Osteoblast (primary cell): ENCODE measurements around the gene SCD. TPM values are rescaled to one million over a fixed set of nuclear protein-coding genes. Genes with fewer than 3 reads are reported as not detected.

Experiments
- DNase-seq: peaks from one replicate; pipeline ENCODE4 v3.0.0; 2011; ENCODE audit warnings: low spot score, mixed read lengths; ENCODE audit not compliant: insufficient read length; ENCODE audit errors: missing footprints
- H2AFZ ChIP-seq: 2 replicates; pipeline ENCODE4 v1.6.0; 2011; ENCODE audit warnings: mild to moderate bottlenecking, low read length
- H3K27ac ChIP-seq: 2 replicates; pipeline ENCODE4 v1.5.1; 2011; ENCODE audit warnings: mild to moderate bottlenecking, low read depth, low read length, moderate library complexity
- H3K27me3 ChIP-seq: 2 replicates; pipeline ENCODE4 v1.6.0; 2012; ENCODE audit warnings: mild to moderate bottlenecking, control low read depth, inconsistent platforms, low read length, moderate library complexity; ENCODE audit not compliant: insufficient read depth
- H3K36me3 ChIP-seq: 2 replicates; pipeline ENCODE4 v1.5.1; 2011; ENCODE audit warnings: mild to moderate bottlenecking, low read length, control low read depth, moderate library complexity; ENCODE audit not compliant: insufficient read depth
- H3K4me1 ChIP-seq: 2 replicates; pipeline ENCODE4 v1.5.1; 2011; ENCODE audit warnings: mild to moderate bottlenecking, low read length, control low read depth, moderate library complexity; ENCODE audit not compliant: insufficient read depth
- H3K4me2 ChIP-seq: 2 replicates; pipeline ENCODE4 v1.6.0; 2011; ENCODE audit warnings: mild to moderate bottlenecking, low read length; ENCODE audit not compliant: insufficient read depth
- H3K4me3 ChIP-seq: fragments of 200-600 bp; sonication (generic); 3 replicates; pipeline ENCODE4 v1.5.1; 2012; ENCODE audit warnings: mild to moderate bottlenecking, low read length, inconsistent platforms; ENCODE audit not compliant: insufficient read depth
- H3K79me2 ChIP-seq: 2 replicates; pipeline ENCODE4 v1.6.0; 2012; ENCODE audit warnings: mild to moderate bottlenecking, low read length, control low read depth, inconsistent platforms; ENCODE audit not compliant: insufficient read depth
- H3K9me3 ChIP-seq: 2 replicates; pipeline ENCODE4 v1.5.1; 2011; ENCODE audit warnings: low read depth, low read length, control low read depth
- H4K20me1 ChIP-seq: 2 replicates; pipeline ENCODE4 v1.6.0; 2012; ENCODE audit warnings: mild to moderate bottlenecking, low read length, control low read depth; ENCODE audit not compliant: insufficient read depth
- total RNA-seq: library from RNA; depleted of rRNA; stranded (reverse); fragments of >200 nt; gene quantifications from 2 replicates; pipeline ENCODE4 v1.2.3, GENCODE V29; 2012
- TF ChIP-seq, protein P1 (sequence below): IDR thresholded peaks from 2 replicates; pipeline ENCODE4 v1.5.1; 2011; ENCODE audit warnings: mild to moderate bottlenecking, low read depth, low read length, moderate library complexity; ENCODE audit errors: extremely low read depth

The SCD gene
- total RNA-seq, 1 donor, result 672 TPM

GRCh38 chr10:100377830-100378229 is 30.8 kb downstream of the SCD start:
- Histone ChIP-seq H3K27ac (no peak overlapping the region), H3K79me2 (no peaks in the 10 kb centered on the region), H2AFZ (no peak overlapping the region), H3K4me3 (no peak overlapping the region), H3K9me3 (no peaks in the 10 kb centered on the region), H3K27me3 (no peaks in the 10 kb centered on the region), H3K36me3 (no peaks in the 10 kb centered on the region), H3K4me1 (peaks cover 14% of the 10 kb centered on the region), H4K20me1 (no peaks in the 10 kb centered on the region), H3K4me2 (no peak overlapping the region)
- no peak for DNase-seq
- TF ChIP-seq, protein P1, sequence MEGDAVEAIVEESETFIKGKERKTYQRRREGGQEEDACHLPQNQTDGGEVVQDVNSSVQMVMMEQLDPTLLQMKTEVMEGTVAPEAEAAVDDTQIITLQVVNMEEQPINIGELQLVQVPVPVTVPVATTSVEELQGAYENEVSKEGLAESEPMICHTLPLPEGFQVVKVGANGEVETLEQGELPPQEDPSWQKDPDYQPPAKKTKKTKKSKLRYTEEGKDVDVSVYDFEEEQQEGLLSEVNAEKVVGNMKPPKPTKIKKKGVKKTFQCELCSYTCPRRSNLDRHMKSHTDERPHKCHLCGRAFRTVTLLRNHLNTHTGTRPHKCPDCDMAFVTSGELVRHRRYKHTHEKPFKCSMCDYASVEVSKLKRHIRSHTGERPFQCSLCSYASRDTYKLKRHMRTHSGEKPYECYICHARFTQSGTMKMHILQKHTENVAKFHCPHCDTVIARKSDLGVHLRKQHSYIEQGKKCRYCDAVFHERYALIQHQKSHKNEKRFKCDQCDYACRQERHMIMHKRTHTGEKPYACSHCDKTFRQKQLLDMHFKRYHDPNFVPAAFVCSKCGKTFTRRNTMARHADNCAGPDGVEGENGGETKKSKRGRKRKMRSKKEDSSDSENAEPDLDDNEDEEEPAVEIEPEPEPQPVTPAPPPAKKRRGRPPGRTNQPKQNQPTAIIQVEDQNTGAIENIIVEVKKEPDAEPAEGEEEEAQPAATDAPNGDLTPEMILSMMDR, result no peak

GRCh38 chr10:100380400-100380799 is 33.4 kb downstream of the SCD start:
- Histone ChIP-seq H2AFZ (no peak overlapping the region), H3K9me3 (no peaks in the 10 kb centered on the region), H3K4me3 (no peak overlapping the region), H3K27me3 (no peaks in the 10 kb centered on the region), H4K20me1 (no peaks in the 10 kb centered on the region), H3K4me1 (no peaks in the 10 kb centered on the region), H3K36me3 (no peaks in the 10 kb centered on the region), H3K79me2 (no peaks in the 10 kb centered on the region), H3K4me2 (no peak overlapping the region), H3K27ac (no peak overlapping the region)
- TF ChIP-seq, protein P1, result no peak
- no peak for DNase-seq

DNA sequence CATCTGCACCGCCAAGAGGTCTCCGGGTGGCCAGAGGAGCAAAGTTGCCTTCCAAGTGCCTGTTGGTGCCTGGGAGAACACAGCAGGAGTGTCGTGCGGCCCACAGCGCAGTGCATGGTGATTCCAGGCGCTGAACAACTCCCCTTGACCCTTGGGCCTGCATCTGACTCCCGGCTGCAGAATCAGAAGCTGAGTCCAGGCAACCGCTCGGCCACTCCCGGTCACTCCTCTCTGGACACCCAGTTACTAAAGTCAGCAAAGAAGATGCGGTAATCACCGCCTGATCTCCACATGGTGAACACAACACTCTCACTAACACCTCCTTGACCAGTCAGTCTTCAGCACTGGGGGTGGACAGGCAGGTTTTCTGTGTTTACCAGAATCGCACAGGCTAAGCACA is 35.5 kb downstream of the SCD start:
- Histone ChIP-seq H3K9me3 (no peaks in the 10 kb centered on the region), H3K36me3 (no peaks in the 10 kb centered on the region), H3K4me2 (no peak overlapping the region), H3K27me3 (no peaks in the 10 kb centered on the region), H3K79me2 (no peaks in the 10 kb centered on the region), H3K4me3 (no peak overlapping the region), H3K27ac (no peak overlapping the region), H3K4me1 (no peaks in the 10 kb centered on the region), H2AFZ (no peak overlapping the region), H4K20me1 (no peaks in the 10 kb centered on the region)
- TF ChIP-seq, protein P1, result no peak
- no peak for DNase-seq

- no peaks in the 10 kb centered on the region for H3K9me3 ChIP-seq
- H3K27ac ChIP-seq, result no peak overlapping the region
- DNase-seq, result no peak
- no peaks in the 10 kb centered on the region for H3K27me3 ChIP-seq
- H4K20me1 ChIP-seq, result no peaks in the 10 kb centered on the region
- no peaks in the 10 kb centered on the region for H3K4me1 ChIP-seq
- no peak overlapping the region for H3K4me2 ChIP-seq
- H3K36me3 ChIP-seq, result no peaks in the 10 kb centered on the region
- H3K79me2 ChIP-seq, result no peaks in the 10 kb centered on the region
- TF ChIP-seq, protein P1, result no peak
- no peak overlapping the region for H3K4me3 ChIP-seq
- H2AFZ ChIP-seq, result no peak overlapping the region
Observed at GRCh38 chr10:100383251-100383650, 36.2 kb downstream of the SCD start.
